Prostate gland (tissue), 2 donors: ENCODE results near the gene TFF2.

Source experiments
- POLR2A ChIP-seq: fragments of 450-650 bp; IDR thresholded peaks from one replicate; pipeline ENCODE4 v1.6.1; 2016; ENCODE audit warnings: antibody characterized with exemption, mild to moderate bottlenecking
- TF ChIP-seq, protein P1 (sequence below), 4 experiments: fragments of 200-600 bp in 2 of 4; fragments of 450-650 bp in 2 of 4; sonication (generic) in 2 of 4; IDR thresholded peaks; 1 replicate in 3 of 4; 2 replicates in 1 of 4; pipeline ENCODE4 v1.5.1; 2016 to 2019; ENCODE audit warnings: antibody characterized with exemption in 4 of 4, mild to moderate bottlenecking in 2 of 4, moderate library complexity in 2 of 4

DNA sequence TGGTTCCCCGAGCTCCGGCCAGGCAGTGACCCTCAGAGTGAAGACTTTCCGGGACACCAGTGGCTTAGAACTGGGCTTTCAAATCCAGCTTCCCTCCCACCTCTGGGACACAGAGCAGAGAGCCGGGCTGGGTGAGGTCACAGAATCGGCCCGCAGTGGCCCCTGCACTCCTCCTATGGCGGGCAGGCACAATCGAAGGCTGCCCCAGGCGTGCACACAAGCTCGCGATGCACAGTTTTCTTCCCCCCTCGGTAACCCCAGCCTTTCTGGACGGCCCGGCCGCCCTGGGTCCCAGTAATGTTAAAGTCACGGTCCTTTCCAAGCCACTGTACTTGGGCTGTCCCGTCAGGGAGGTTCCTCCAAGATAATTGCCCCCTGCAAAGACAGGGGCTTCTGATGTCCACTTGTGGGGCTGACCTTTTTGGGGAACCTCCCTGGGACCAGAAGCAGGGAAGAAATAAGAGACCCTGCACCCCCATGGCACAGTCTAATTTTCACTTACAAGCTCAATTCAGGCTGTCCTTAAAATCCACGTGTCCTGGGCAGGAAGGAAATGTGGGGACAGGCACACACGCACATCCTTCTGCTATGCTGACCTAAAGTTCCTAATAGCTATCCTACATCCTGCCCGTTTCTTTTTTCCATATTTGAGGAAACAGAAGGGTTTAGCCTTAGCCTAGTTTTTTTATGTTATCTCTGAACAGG lies 49.3 kb downstream of the TFF2 start:
- TF ChIP-seq, protein P1, sequence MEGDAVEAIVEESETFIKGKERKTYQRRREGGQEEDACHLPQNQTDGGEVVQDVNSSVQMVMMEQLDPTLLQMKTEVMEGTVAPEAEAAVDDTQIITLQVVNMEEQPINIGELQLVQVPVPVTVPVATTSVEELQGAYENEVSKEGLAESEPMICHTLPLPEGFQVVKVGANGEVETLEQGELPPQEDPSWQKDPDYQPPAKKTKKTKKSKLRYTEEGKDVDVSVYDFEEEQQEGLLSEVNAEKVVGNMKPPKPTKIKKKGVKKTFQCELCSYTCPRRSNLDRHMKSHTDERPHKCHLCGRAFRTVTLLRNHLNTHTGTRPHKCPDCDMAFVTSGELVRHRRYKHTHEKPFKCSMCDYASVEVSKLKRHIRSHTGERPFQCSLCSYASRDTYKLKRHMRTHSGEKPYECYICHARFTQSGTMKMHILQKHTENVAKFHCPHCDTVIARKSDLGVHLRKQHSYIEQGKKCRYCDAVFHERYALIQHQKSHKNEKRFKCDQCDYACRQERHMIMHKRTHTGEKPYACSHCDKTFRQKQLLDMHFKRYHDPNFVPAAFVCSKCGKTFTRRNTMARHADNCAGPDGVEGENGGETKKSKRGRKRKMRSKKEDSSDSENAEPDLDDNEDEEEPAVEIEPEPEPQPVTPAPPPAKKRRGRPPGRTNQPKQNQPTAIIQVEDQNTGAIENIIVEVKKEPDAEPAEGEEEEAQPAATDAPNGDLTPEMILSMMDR (IDR thresholded peaks at IDR 0.05) = no peak
- TF ChIP-seq POLR2A = no peak
